Gastrocnemius medialis (tissue), 4 donors: Measurements from ENCODE around the gene RFC1.

ENCODE experiments used
- POLR2A ChIP-seq, 2 donors: fragments of 450-650 bp; IDR thresholded peaks; one replicate each; pipeline ENCODE4 v1.6.1; 2017; ENCODE audit warnings: antibody characterized with exemption in 2 of 2, mild to moderate bottlenecking in 2 of 2, moderate library complexity in 2 of 2
- TF ChIP-seq, protein P1 (sequence below), 5 experiments: fragments of 450-650 bp in 3 of 5; fragments of 200-600 bp in 2 of 5; sonication (generic) in 2 of 5; IDR thresholded peaks in 4 of 5; conservative IDR thresholded peaks in 1 of 5; 1 replicate in 4 of 5; 2 replicates in 1 of 5; pipeline ENCODE4 v1.5.1; 2016 to 2019; ENCODE audit warnings: antibody characterized with exemption in 5 of 5, mild to moderate bottlenecking in 3 of 5, moderate library complexity in 3 of 5

GRCh38 chr4:39390603-39391002 is 24.4 kb upstream of the RFC1 start:
- TF ChIP-seq, protein P1, sequence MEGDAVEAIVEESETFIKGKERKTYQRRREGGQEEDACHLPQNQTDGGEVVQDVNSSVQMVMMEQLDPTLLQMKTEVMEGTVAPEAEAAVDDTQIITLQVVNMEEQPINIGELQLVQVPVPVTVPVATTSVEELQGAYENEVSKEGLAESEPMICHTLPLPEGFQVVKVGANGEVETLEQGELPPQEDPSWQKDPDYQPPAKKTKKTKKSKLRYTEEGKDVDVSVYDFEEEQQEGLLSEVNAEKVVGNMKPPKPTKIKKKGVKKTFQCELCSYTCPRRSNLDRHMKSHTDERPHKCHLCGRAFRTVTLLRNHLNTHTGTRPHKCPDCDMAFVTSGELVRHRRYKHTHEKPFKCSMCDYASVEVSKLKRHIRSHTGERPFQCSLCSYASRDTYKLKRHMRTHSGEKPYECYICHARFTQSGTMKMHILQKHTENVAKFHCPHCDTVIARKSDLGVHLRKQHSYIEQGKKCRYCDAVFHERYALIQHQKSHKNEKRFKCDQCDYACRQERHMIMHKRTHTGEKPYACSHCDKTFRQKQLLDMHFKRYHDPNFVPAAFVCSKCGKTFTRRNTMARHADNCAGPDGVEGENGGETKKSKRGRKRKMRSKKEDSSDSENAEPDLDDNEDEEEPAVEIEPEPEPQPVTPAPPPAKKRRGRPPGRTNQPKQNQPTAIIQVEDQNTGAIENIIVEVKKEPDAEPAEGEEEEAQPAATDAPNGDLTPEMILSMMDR (IDR thresholded peaks at IDR 0.05 in 4 of 5, conservative IDR thresholded peaks at IDR 0.05 in 1 of 5), result no peak
- TF ChIP-seq POLR2A (IDR thresholded peaks at IDR 0.05), result no peak
